Body of pancreas (tissue), 4 donors: ENCODE results near the gene TET3.

Experiments
- CTCF ChIP-seq, 7 experiments: fragments of 450-650 bp in 4 of 7; fragments of 200-600 bp in 3 of 7; sonication (generic) in 3 of 7; IDR thresholded peaks; one replicate each; pipeline ENCODE4 v1.5.1; 2016 to 2019; ENCODE audit warnings: antibody characterized with exemption in 7 of 7
- POLR2A ChIP-seq, 3 donors: fragments of 450-650 bp; IDR thresholded peaks; one replicate each; pipeline ENCODE4 v1.6.1; 2016; ENCODE audit warnings: antibody characterized with exemption in 3 of 3, mild to moderate bottlenecking in 2 of 3

- TF ChIP-seq CTCF (IDR thresholded peaks at IDR 0.05) (no peak), POLR2A (IDR thresholded peaks at IDR 0.05) (no peak)
Measured at GRCh38 chr2:74033375-74033774, 48.7 kb downstream of the TET3 start.
